HCT116 (cell line): ENCODE measurements around the gene PARP8. TPM values are rescaled to one million over a fixed set of nuclear protein-coding genes. Genes with fewer than 3 reads are reported as not detected.

Experiments used
- ATAC-seq: fragments of 200-7000 bp; cut with Tn5 transposase; 2 replicates; pipeline ENCODE4 v1.9.1; 2020; ENCODE audit warnings: mild to moderate bottlenecking, moderate library complexity
- BruUV-seq: library from RNA; stranded (reverse); fragments of 400-500 nt; replicated peaks from 2 replicates; lab custom pipeline; 2021; lab: Mats Ljungman, UMichigan
- CTCF ChIA-PET: fragments of 300-600 bp; sonication (Branson Sonifier 250); formaldehyde crosslinking; loops from one replicate; lab custom pipeline; 2021; ENCODE audit warnings: antibody characterized with exemption; lab: Charles Lee
- POLR2A ChIA-PET: fragments of 300-600, 350-600 bp; sonication (Branson Sonifier 250); formaldehyde crosslinking; loops from one replicate; lab custom pipeline; 2021; ENCODE audit warnings: antibody characterized with exemption; lab: Charles Lee
- RAD21 ChIA-PET, 2 experiments: fragments of 300-600 bp; sonication (Branson Sonifier 250); formaldehyde crosslinking; loops; one replicate each; lab custom pipeline; 2023; ENCODE audit warnings: low total read pairs in 2 of 2; ENCODE audit not compliant: uncharacterized antibody in 2 of 2, unreplicated experiment in 2 of 2, low non-redundant PET in 1 of 2; lab: Charles Lee
- DNase-seq: peaks from one replicate; pipeline ENCODE4 v3.0.0-alpha.2; 2010; ENCODE audit warnings: low read depth, low spot score
- H2AFZ ChIP-seq: fragments of 200-600 bp; shearing (Covaris generic), sonication (generic); 2 replicates; pipeline ENCODE4 v1.6.1; 2017; ENCODE audit warnings: low read depth, mixed run types, mixed read lengths, antibody characterized with exemption, low read length; ENCODE audit not compliant: poor library complexity, severe bottlenecking
- H3K27ac ChIP-seq: 2 replicates; pipeline ENCODE4 v1.5.1; 2012; ENCODE audit warnings: low read depth, low read length
- H3K27me3 ChIP-seq: fragments of 200-600 bp; sonication (generic); 2 replicates; pipeline ENCODE4 v1.6.1; 2016; ENCODE audit warnings: mixed run types, low read length, mixed read lengths; ENCODE audit not compliant: insufficient read depth
- H3K36me3 ChIP-seq, 2 experiments: fragments of 200-500 bp in 1 of 2; fragments of 200-600 bp in 1 of 2; sonication (Bioruptor generic) in 1 of 2; sonication (generic) in 1 of 2; 2 replicates each; pipeline versions ENCODE4 v1.5.1 to v1.6.1; 2014 to 2016; ENCODE audit warnings: low read length in 2 of 2, inconsistent platforms in 1 of 2, mixed read lengths in 1 of 2, mixed run types in 1 of 2; ENCODE audit not compliant: insufficient read depth in 2 of 2, control insufficient read depth in 1 of 2
- H3K4me1 ChIP-seq, 2 experiments: fragments of 200-600 bp in 1 of 2; sonication (generic) in 1 of 2; 2 replicates each; pipeline versions ENCODE4 v1.5.1 to v1.6.1; 2012 to 2017; ENCODE audit warnings: low read length in 2 of 2, inconsistent platforms in 1 of 2, mild to moderate bottlenecking in 1 of 2, mixed read lengths in 1 of 2, mixed run types in 1 of 2, moderate library complexity in 1 of 2; ENCODE audit not compliant: insufficient read depth in 2 of 2, control insufficient read depth in 1 of 2
- H3K4me2 ChIP-seq: fragments of 200-600 bp; sonication (generic); 2 replicates; pipeline ENCODE4 v1.6.1; 2017; ENCODE audit warnings: mixed run types, low read length, mixed read lengths
- H3K4me3 ChIP-seq, 2 experiments: fragments of 200-600 bp in 1 of 2; sonication (generic) in 1 of 2; replicated peaks in 1 of 2; 2 replicates each; pipeline ENCODE4 v1.5.1; 2011 to 2016; ENCODE audit warnings: low read length in 2 of 2, control low read depth in 1 of 2, low read depth in 1 of 2, mild to moderate bottlenecking in 1 of 2, mixed read lengths in 1 of 2, mixed run types in 1 of 2
- H3K79me2 ChIP-seq: fragments of 200-600 bp; sonication (generic); 2 replicates; pipeline ENCODE4 v1.6.1; 2017; ENCODE audit warnings: mild to moderate bottlenecking, mixed run types, low read length, moderate library complexity, mixed read lengths; ENCODE audit not compliant: insufficient read depth
- H3K9ac ChIP-seq: fragments of 200-600 bp; sonication (generic); 2 replicates; pipeline ENCODE4 v1.6.1; 2016; ENCODE audit warnings: low read length, mixed read lengths
- H3K9me2 ChIP-seq: fragments of 200-600 bp; sonication (generic), shearing (Covaris generic); 2 replicates; pipeline ENCODE4 v1.6.1; 2017; ENCODE audit warnings: mixed run types, mild to moderate bottlenecking, moderate library complexity; ENCODE audit not compliant: insufficient read depth
- H3K9me3 ChIP-seq, 2 experiments: fragments of 200-500 bp in 1 of 2; fragments of 200-600 bp in 1 of 2; sonication (Bioruptor generic) in 1 of 2; sonication (generic) in 1 of 2; 2 replicates each; pipeline ENCODE4 v1.6.1; 2014 to 2017; ENCODE audit warnings: low read length in 2 of 2, mixed read lengths in 2 of 2, inconsistent platforms in 1 of 2, low read depth in 1 of 2, mild to moderate bottlenecking in 1 of 2, mixed run types in 1 of 2, moderate library complexity in 1 of 2; ENCODE audit not compliant: control insufficient read depth in 1 of 2, insufficient read depth in 1 of 2
- H4K20me1 ChIP-seq: fragments of 200-600 bp; sonication (generic), shearing (Covaris generic); 2 replicates; pipeline ENCODE4 v1.6.1; 2017; ENCODE audit warnings: mixed run types, mild to moderate bottlenecking, moderate library complexity; ENCODE audit not compliant: insufficient read depth
- CBX3 ChIP-seq: IDR thresholded peaks from 2 replicates; pipeline ENCODE4 v1.6.1; 2012; ENCODE audit warnings: low read depth
- CEBPB ChIP-seq: IDR thresholded peaks from 2 replicates; pipeline ENCODE4 v1.6.1; 2012; ENCODE audit warnings: low read depth
- EGR1 ChIP-seq: IDR thresholded peaks from 2 replicates; pipeline ENCODE4 v1.6.1; 2012; ENCODE audit warnings: low read depth
- ELF1 ChIP-seq: IDR thresholded peaks from 2 replicates; pipeline ENCODE4 v1.6.1; 2012; ENCODE audit warnings: low read depth, borderline replicate concordance
- EZH2 ChIP-seq: fragments of 200-600 bp; sonication (generic); IDR thresholded peaks from 2 replicates; pipeline ENCODE4 v1.6.1; 2017; ENCODE audit warnings: antibody characterized with exemption, mixed run types
- FOSL1 ChIP-seq: IDR thresholded peaks from 2 replicates; pipeline ENCODE4 v1.6.1; 2012; ENCODE audit warnings: low read depth
- POLR2A ChIP-seq: IDR thresholded peaks from 2 replicates; pipeline ENCODE4 v1.7.0; 2011; ENCODE audit warnings: borderline replicate concordance; ENCODE audit not compliant: insufficient read depth, insufficient read length; ENCODE audit errors: extremely low read depth
- RAD21 ChIP-seq: IDR thresholded peaks from 2 replicates; pipeline ENCODE4 v1.6.1; 2012; ENCODE audit warnings: low read depth, mild to moderate bottlenecking
- SIN3A ChIP-seq: IDR thresholded peaks from 2 replicates; pipeline ENCODE4 v1.6.1; 2012; ENCODE audit warnings: low read depth
- TCF7L2 ChIP-seq: IDR thresholded peaks from 2 replicates; pipeline ENCODE4 v1.7.0; 2011; ENCODE audit warnings: borderline replicate concordance, inconsistent platforms; ENCODE audit not compliant: insufficient read depth, insufficient read length; ENCODE audit errors: extremely low read depth
- ZFX ChIP-seq: fragments of 450-650 bp; IDR thresholded peaks from 2 replicates; pipeline ENCODE4 v1.6.1; 2017
- intact Hi-C: fragments of 100-400 bp; cut with micrococcal nuclease; formaldehyde crosslinking; loops from 2 replicates; pipeline ENCODE4 v1.10.0; 2022
- total RNA-seq: library from RNA; stranded (reverse); gene quantifications from one replicate; pipeline ENCODE4 v1.2.1, GENCODE V29; 2021; ENCODE audit not compliant: unreplicated experiment
- TF ChIP-seq, protein P1 (sequence below): IDR thresholded peaks from 2 replicates; pipeline ENCODE4 v1.6.1; 2012
- TF ChIP-seq, protein P2 (sequence below): IDR thresholded peaks from 2 replicates; pipeline ENCODE4 v1.6.1; 2012; ENCODE audit warnings: low read depth
- TF ChIP-seq, protein P3 (sequence below): IDR thresholded peaks from 2 replicates; pipeline ENCODE4 v1.6.1; 2011; ENCODE audit warnings: mild to moderate bottlenecking, low read length, moderate library complexity; ENCODE audit not compliant: insufficient replicate concordance; ENCODE audit errors: extremely low read depth

Gene PARP8
- total RNA-seq, 1 experiment from 2014 or later, result 19.0 TPM

DNA sequence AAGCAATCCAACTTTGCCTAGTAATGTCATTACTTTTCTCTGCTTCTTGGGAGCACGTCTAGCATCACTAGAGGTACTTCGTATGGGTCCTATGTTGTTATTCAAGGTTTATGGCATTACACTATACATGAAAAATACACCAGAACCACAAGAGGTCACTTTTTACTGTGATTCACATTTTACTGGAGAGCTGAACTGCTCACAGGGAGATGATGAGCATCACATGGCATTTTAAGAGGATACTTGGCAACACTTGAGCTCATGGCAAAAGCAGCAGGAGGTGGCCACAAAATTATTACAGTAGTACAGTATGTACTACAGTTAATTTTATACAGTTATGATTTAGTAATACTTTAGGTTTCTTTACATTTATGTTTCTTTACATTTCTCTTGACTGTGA is 223.4 kb downstream of the PARP8 start:
- Histone ChIP-seq H3K36me3 (no peaks in the 10 kb centered on the region), H2AFZ (no peak overlapping the region), H3K4me2 (no peak overlapping the region), H3K4me3 (no peak overlapping the region), H4K20me1 (no peaks in the 10 kb centered on the region), H3K4me1 (no peaks in the 10 kb centered on the region), H3K79me2 (no peaks in the 10 kb centered on the region), H3K9ac (no peak overlapping the region), H3K9me2 (no peaks in the 10 kb centered on the region), H3K27ac (no peak overlapping the region), H3K9me3 (no peaks in the 10 kb centered on the region), H3K27me3 (no peaks in the 10 kb centered on the region; the same call in 1 of the 2 replicates)
- no peak for ATAC-seq
- ChIA-PET RAD21 (no interaction called here), POLR2A (no interaction called here), CTCF (no interaction called here)
- no peak for TF ChIP-seq CBX3
- TF ChIP-seq CEBPB, result no peak
- TF ChIP-seq RAD21, result no peak
- TF ChIP-seq SIN3A, result no peak
- no peak for TF ChIP-seq ZFX
- TF ChIP-seq, protein P1, sequence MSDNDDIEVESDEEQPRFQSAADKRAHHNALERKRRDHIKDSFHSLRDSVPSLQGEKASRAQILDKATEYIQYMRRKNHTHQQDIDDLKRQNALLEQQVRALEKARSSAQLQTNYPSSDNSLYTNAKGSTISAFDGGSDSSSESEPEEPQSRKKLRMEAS, result no peak
- TF ChIP-seq, protein P2, sequence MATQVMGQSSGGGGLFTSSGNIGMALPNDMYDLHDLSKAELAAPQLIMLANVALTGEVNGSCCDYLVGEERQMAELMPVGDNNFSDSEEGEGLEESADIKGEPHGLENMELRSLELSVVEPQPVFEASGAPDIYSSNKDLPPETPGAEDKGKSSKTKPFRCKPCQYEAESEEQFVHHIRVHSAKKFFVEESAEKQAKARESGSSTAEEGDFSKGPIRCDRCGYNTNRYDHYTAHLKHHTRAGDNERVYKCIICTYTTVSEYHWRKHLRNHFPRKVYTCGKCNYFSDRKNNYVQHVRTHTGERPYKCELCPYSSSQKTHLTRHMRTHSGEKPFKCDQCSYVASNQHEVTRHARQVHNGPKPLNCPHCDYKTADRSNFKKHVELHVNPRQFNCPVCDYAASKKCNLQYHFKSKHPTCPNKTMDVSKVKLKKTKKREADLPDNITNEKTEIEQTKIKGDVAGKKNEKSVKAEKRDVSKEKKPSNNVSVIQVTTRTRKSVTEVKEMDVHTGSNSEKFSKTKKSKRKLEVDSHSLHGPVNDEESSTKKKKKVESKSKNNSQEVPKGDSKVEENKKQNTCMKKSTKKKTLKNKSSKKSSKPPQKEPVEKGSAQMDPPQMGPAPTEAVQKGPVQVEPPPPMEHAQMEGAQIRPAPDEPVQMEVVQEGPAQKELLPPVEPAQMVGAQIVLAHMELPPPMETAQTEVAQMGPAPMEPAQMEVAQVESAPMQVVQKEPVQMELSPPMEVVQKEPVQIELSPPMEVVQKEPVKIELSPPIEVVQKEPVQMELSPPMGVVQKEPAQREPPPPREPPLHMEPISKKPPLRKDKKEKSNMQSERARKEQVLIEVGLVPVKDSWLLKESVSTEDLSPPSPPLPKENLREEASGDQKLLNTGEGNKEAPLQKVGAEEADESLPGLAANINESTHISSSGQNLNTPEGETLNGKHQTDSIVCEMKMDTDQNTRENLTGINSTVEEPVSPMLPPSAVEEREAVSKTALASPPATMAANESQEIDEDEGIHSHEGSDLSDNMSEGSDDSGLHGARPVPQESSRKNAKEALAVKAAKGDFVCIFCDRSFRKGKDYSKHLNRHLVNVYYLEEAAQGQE, result no peak
- no peak for TF ChIP-seq FOSL1
- TF ChIP-seq, protein P3, sequence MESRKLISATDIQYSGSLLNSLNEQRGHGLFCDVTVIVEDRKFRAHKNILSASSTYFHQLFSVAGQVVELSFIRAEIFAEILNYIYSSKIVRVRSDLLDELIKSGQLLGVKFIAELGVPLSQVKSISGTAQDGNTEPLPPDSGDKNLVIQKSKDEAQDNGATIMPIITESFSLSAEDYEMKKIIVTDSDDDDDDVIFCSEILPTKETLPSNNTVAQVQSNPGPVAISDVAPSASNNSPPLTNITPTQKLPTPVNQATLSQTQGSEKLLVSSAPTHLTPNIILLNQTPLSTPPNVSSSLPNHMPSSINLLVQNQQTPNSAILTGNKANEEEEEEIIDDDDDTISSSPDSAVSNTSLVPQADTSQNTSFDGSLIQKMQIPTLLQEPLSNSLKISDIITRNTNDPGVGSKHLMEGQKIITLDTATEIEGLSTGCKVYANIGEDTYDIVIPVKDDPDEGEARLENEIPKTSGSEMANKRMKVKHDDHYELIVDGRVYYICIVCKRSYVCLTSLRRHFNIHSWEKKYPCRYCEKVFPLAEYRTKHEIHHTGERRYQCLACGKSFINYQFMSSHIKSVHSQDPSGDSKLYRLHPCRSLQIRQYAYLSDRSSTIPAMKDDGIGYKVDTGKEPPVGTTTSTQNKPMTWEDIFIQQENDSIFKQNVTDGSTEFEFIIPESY, result no peak
- no peak for TF ChIP-seq TCF7L2
- TF ChIP-seq EGR1, result no peak
- TF ChIP-seq ELF1, result no peak
- TF ChIP-seq EZH2, result no peak
- TF ChIP-seq POLR2A, result no peak
- intact Hi-C loops, result no loop called here
- BruUV-seq, result no TSS peak
- DNase-seq, result no peak

Other genes starting within 250 kb of the PARP8 start
- gene EMB, start 225.3 kb upstream of the PARP8 start, total RNA-seq, result 15.2 TPM